SK-N-SH (cell line): Measurements from ENCODE around the gene REELD1.

ENCODE experiments used
- CTCF ChIP-seq: fragments of 200-600 bp; sonication (generic); IDR thresholded peaks from 2 replicates; pipeline ENCODE4 v1.6.1; 2017; ENCODE audit warnings: antibody characterized with exemption, mild to moderate bottlenecking, moderate library complexity
- GATA2 ChIP-seq: sonication (generic); formaldehyde crosslinking; IDR thresholded peaks from 2 replicates; pipeline ENCODE4 v1.5.0; 2020; ENCODE audit warnings: mild to moderate bottlenecking, missing genetic modification reagents
- MEF2A ChIP-seq: IDR thresholded peaks from 2 replicates; pipeline ENCODE4 v1.4.0; 2012; ENCODE audit warnings: low read depth, borderline replicate concordance

DNA sequence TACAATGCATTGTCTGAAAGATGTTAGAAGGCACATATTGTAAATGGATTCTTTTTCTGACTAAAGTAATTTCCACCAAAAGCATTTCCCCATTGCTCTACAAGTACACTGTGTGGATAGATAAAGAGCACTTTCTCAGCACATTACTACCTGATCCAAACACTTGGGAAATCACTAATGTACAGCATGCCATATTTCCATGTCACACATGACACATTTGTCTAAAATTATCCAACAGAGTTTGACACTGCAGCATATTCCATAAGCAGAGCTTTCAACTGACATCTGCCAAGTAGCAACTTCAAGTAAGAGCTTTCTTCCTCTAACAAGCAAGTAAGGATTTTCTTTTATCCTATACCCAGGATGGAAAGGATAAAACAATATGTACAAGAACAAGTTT lies 49.5 kb downstream of the REELD1 start:
- TF ChIP-seq MEF2A = no peak
- no peak for TF ChIP-seq GATA2
- no peak for TF ChIP-seq CTCF
